Dendritic cell treated with granulocyte-macrophage colony-stimulating factor and Interleukin-4, amounts not matched to agents 40 ng/mL and 50 ng/mL, for 4 days (primary cell): ENCODE measurements around the gene CHIA.
"Not testable (repeated sequence)": the region's sequence is repeated elsewhere in the genome, so short reads cannot be mapped to it uniquely, and the experiment has no call there.

ENCODE experiments used
- H3K27ac Mint-ChIP-seq: one replicate; pipeline ENCODE4 v1.8.0; 2022; ENCODE audit warnings: mild to moderate bottlenecking, mixed read lengths
- H3K27me3 Mint-ChIP-seq: one replicate; pipeline ENCODE4 v1.8.0; 2022; ENCODE audit warnings: mild to moderate bottlenecking, mixed read lengths
- H3K36me3 Mint-ChIP-seq: one replicate; pipeline ENCODE4 v1.8.0; 2022; ENCODE audit warnings: low read depth, mixed read lengths
- H3K4me1 Mint-ChIP-seq: one replicate; pipeline ENCODE4 v1.8.0; 2022; ENCODE audit warnings: low read depth, mixed read lengths
- H3K4me3 Mint-ChIP-seq: one replicate; pipeline ENCODE4 v1.8.0; 2022; ENCODE audit warnings: mild to moderate bottlenecking, moderate library complexity, mixed read lengths
- H3K9me3 Mint-ChIP-seq: one replicate; pipeline ENCODE4 v1.8.0; 2022; ENCODE audit warnings: mixed read lengths
- intact Hi-C: fragments of 100-400 bp; cut with micrococcal nuclease; formaldehyde crosslinking; loops from one replicate; pipeline ENCODE4 v1.15.0; 2022

CHIA gene

DNA sequence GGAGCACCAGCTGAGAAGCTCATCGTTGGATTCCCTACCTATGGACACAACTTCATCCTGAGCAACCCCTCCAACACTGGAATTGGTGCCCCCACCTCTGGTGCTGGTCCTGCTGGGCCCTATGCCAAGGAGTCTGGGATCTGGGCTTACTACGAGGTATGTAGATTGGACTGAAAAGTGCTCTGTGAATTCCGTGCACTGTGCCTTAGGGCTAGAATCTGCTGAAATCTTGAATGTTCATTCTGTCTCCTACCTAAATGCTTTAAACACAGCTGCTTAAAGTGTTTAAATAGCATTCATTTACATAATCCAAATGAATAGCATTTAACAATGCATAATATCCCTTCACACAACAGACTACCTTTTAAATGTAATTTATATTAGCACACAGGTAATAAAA is 27.9 kb downstream of the CHIA start:
- no peaks in the 10 kb centered on the region for H3K4me1 Mint-ChIP-seq
- intact Hi-C loops, result no loop called here
- H3K27ac Mint-ChIP-seq, result no peak overlapping the region
- H3K36me3 Mint-ChIP-seq, result no peaks in the 10 kb centered on the region
- no peak overlapping the region for H3K4me3 Mint-ChIP-seq
- peaks cover 10% of the 10 kb centered on the region for H3K27me3 Mint-ChIP-seq
- no peaks in the 10 kb centered on the region for H3K9me3 Mint-ChIP-seq

DNA sequence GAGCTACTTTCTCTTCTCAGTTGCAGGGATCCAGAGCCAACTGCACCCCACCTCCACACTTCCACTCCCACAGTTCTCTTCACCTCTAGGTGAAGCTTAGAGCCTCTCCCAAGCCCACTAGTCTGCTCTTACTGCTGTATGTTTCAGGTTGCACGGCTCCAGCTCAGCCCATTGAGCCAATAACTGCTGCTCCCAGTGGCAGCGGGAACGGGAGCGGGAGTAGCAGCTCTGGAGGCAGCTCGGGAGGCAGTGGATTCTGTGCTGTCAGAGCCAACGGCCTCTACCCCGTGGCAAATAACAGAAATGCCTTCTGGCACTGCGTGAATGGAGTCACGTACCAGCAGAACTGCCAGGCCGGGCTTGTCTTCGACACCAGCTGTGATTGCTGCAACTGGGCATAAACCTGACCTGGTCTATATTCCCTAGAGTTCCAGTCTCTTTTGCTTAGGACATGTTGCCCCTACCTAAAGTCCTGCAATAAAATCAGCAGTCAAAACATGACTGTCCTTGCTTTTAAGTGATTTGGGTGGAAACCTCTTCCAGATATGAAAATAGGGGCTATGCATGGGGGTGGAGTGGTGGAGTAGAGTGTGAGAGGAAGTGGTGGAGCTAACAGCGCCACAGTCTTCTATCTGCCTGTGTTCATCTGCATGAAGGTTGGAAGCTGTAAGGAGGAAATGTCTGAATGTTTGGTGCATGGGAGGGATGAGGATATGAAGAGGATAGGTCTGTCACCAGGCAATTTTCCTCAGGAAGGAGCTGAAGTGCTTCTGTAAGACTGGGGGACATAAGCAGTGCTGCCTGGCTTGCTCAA is 29.6 kb downstream of the CHIA start:
- intact Hi-C loops, result no loop called here
- Mint-ChIP-seq H3K4me3 (no peak overlapping the region), H3K9me3 (no peaks in the 10 kb centered on the region), H3K36me3 (no peaks in the 10 kb centered on the region), H3K27me3 (peaks cover 6% of the 10 kb centered on the region), H3K27ac (no peak overlapping the region), H3K4me1 (no peaks in the 10 kb centered on the region)

DNA sequence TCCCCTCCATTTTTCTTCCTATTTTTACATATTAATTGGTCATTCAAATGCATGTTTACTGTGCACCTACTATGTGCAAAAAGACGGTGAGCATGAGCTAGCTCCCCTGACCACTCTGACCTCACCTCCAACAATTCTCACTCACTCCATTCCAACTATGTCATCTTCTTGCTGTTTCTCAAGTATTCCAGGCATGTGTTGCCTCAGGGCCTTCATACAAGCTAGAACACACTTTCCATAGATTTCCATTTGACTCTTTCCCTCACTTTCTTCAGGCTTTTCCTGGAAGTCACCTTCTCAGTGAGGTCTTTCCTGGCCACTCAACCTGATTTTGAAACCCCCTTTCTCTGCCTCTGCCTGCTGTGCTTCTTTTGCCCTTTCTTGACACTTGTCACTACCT is 32.6 kb downstream of the CHIA start:
- H3K27me3 Mint-ChIP-seq, result peaks cover 14% of the 10 kb centered on the region
- intact Hi-C loops, result no loop called here
- H3K27ac Mint-ChIP-seq, result no peak overlapping the region
- H3K36me3 Mint-ChIP-seq, result no peaks in the 10 kb centered on the region
- no peaks in the 10 kb centered on the region for H3K4me1 Mint-ChIP-seq
- H3K4me3 Mint-ChIP-seq, result no peak overlapping the region
- H3K9me3 Mint-ChIP-seq, result peaks cover 7% of the 10 kb centered on the region

DNA sequence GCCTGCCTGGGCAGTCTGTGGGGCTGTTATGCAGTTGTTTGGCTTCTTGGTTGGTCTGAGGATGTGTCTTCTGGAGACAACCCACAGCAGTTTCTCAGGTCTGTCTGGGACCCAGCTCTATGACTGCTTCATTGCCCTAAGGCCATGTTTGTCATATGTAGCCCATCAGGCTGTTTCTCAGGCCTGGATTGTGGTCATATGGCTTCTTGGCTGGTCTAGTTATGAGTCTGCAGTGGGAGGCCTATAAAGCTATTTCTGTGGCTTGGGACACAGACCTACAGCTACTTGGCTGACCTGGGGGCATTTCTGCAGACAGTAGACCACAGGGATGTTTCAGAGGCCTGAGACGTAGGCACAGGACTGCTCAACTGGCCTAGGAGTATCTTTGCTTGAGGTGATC is 41.5 kb downstream of the CHIA start:
- no peak overlapping the region for H3K4me3 Mint-ChIP-seq
- intact Hi-C loops, result no loop called here
- H3K36me3 Mint-ChIP-seq, result no peaks in the 10 kb centered on the region
- peaks cover 15% of the 10 kb centered on the region for H3K27me3 Mint-ChIP-seq
- H3K4me1 Mint-ChIP-seq, result no peaks in the 10 kb centered on the region
- peaks cover 42% of the 10 kb centered on the region for H3K9me3 Mint-ChIP-seq
- no peak overlapping the region for H3K27ac Mint-ChIP-seq

DNA sequence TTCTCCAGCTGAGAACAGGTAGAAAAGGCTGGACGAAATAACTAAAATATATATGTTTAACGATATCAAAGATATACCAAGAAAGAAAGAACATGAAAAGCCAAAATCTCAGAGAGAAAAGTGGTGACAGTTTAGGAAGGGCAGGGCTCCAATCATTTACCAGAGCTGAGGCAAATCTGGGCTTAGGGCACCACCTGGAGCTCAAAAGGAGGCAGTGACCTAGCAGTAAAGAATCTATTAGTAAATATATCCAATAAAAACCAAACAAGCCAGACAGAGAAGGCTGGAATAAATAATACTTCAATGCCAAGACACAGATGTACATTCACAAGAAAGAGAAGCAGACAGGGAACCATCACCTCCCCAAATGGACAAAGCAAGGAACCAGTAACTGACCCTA is 43.5 kb downstream of the CHIA start:
- no peaks in the 10 kb centered on the region for H3K4me1 Mint-ChIP-seq
- no peak overlapping the region for H3K27ac Mint-ChIP-seq
- H3K27me3 Mint-ChIP-seq, result peaks cover 3% of the 10 kb centered on the region
- H3K36me3 Mint-ChIP-seq, result no peaks in the 10 kb centered on the region
- intact Hi-C loops, result no loop called here
- peaks cover 34% of the 10 kb centered on the region for H3K9me3 Mint-ChIP-seq
- H3K4me3 Mint-ChIP-seq, result no peak overlapping the region

DNA sequence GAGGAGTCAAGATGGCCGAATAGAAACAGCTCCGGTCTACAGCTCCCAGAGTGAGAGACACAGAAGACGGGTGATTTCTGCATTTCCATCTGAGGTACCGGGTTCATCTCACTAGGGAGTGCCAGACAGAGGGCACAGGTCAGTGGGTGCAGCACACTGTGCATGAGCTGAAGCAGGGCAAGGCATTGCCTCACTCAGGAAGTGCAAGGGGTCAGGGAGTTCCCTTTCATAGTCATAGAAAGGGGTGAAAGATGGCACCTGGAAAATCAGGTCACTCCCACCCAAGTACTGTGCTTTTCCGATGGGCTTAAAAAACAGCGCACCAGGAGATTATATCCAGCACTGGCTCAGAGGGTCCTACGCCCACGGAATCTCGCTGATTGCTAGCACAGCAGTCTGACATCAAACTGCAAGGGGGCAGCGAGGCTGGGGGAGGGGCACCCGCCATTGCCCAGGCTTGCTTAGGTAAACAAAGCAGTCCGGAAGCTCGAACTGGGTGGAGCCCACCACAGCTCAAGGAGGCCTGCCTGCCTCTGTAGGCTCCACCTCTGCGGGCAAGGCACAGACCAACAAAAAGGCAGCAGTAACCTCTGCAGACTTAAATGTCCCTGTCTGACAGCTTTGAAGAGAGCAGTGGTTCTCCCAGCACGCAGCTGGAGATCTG is 44.7 kb downstream of the CHIA start:
- intact Hi-C loops, H3K27me3 Mint-ChIP-seq, H3K4me1 Mint-ChIP-seq, H3K27ac Mint-ChIP-seq, H3K36me3 Mint-ChIP-seq, H3K4me3 Mint-ChIP-seq: not testable (repeated sequence)
- H3K9me3 Mint-ChIP-seq, result peaks cover 23% of the 10 kb centered on the region

DNA sequence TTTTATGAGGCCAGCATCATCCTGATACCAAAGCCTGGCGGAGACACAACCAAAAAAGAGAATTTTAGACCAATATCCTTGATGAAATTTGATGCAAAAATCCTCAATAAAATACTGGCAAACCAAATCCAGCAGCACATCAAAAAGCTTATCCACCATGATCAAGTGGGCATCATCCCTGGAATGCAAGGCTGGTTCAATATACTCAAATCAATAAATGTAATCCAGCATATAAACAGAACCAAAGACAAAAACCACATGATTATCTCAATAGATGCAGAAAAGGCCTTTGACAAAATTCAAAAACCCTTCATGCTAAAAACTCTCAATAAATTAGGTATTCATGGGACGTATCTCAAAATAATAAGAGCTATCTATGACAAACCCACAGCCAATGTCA is 48.2 kb downstream of the CHIA start:
- H3K36me3 Mint-ChIP-seq, H3K4me1 Mint-ChIP-seq, H3K4me3 Mint-ChIP-seq, H3K27ac Mint-ChIP-seq, H3K9me3 Mint-ChIP-seq, intact Hi-C loops, H3K27me3 Mint-ChIP-seq: not testable (repeated sequence)

DNA sequence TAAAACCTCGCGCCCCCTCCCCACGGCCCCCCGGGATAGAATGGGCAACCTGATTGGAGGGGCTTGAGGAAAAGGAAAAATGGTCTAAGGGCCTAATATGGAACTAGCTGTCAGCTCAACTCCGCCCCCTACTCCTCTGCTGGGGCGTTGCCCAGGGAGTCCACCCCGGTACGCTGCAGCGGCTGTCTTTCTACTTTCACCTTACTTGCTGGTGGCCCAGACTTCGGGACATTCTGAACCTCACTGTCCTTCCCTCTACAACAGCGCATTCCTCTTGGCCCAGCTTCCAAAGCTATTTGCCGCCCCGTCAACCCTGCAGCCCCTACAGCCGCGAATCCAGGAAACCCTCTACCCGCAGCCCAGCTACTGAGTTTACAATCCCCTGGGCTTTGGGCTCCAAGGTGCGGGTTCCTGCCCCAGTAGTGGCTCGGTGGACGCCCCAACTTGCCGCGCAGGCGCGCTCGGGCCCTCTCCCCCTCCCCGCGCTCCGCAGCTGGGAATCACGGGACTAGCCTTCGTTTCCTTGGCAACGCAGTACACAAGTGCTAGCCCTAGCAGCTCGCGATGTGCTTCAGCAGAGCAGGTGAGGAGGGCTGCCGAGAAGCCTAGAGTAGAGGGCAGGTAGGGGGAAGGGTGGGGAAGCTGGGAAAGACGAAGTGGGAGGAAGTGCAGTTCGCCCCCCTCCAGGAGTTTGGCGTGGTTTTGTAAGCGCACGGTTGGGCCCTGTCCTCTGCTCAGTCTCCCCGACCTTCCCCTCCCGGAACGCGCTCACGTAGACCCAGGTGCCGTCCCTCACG is 55.6 kb downstream of the CHIA start:
- Mint-ChIP-seq H3K4me1 (peaks cover 17% of the 10 kb centered on the region), H3K27me3 (peaks cover 34% of the 10 kb centered on the region), H3K27ac (peak overlapping the region; percentile 82), H3K4me3 (peak overlapping the region; percentile 82), H3K36me3 (no peaks in the 10 kb centered on the region), H3K9me3 (no peaks in the 10 kb centered on the region)
- intact Hi-C loops, result loop anchor here (10.0 kb wide), 1 partner anchor 131 kb away; no protein-coding TSS in a partner anchor

DNA sequence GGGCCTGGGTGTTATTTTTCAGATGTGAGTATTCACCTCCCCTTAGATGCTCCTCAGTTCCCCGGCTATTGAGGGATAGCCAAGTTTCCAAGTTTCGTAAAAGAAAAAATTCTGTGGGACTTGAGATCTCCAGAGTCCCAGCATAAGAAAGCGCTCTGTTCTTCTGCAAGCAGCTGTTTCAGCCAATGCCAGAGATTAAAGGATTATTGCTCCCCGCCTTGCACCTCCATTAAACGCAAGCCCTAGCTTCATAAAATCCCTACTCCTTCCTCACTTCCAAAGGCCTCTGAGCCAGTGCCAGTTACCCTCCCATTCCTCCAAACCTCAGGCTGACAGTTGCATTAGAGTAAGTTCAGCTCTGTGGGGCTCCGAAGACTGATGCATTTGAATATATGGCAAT is 56.4 kb downstream of the CHIA start:
- intact Hi-C loops, result loop anchor here (10.0 kb wide), 1 partner anchor 132 kb away; no protein-coding TSS in a partner anchor
- peak overlapping the region; percentile 82 for H3K4me3 Mint-ChIP-seq
- H3K36me3 Mint-ChIP-seq, result no peaks in the 10 kb centered on the region
- no peaks in the 10 kb centered on the region for H3K9me3 Mint-ChIP-seq
- H3K4me1 Mint-ChIP-seq, result peaks cover 17% of the 10 kb centered on the region
- peaks cover 34% of the 10 kb centered on the region for H3K27me3 Mint-ChIP-seq
- H3K27ac Mint-ChIP-seq, result peak overlapping the region; percentile 82

DNA sequence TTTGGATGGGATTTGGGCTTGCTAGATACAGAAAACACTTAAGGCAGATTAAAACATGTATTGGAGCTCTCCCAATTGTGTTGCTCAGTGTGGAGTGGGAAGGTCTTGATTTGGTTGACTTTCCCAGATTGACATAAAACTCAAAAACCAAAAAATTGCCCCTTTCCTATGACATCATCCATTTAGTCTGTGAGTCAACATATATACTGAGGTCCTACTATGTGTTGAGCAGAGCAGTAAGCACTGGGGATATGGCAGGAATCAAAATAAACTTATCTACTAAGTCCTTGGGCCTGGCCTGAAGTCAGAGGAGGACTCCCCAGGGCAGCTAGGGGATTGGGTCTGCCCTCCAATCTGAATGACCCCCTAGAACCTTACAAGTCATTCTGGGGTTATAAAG is 61.0 kb downstream of the CHIA start:
- H3K9me3 Mint-ChIP-seq, result no peaks in the 10 kb centered on the region
- H3K27ac Mint-ChIP-seq, result no peak overlapping the region
- H3K4me1 Mint-ChIP-seq, result peaks cover 7% of the 10 kb centered on the region
- H3K36me3 Mint-ChIP-seq, result no peaks in the 10 kb centered on the region
- H3K4me3 Mint-ChIP-seq, result no peak overlapping the region
- H3K27me3 Mint-ChIP-seq, result peaks cover 18% of the 10 kb centered on the region
- intact Hi-C loops, result no loop called here

DNA sequence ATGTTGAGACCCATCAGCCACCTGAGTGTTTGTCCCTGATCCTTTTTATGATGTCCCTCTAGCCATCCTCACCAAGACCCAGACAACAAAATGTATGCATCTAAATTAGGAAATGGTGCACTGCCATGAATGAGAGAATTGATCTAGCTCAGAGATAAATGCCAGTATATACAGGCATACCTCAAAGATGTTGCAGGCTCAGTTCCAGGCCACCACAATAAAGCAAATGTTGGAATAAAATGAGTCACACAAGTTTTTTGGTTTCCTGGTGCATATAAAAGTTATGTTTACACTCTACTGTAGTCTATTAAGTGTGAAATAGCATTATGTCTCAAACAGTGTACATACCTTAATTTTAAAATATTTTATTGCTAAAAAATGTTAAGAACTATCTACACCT is 63.9 kb downstream of the CHIA start:
- H3K27ac Mint-ChIP-seq, result no peak overlapping the region
- peaks cover 3% of the 10 kb centered on the region for H3K27me3 Mint-ChIP-seq
- intact Hi-C loops, result no loop called here
- no peaks in the 10 kb centered on the region for H3K9me3 Mint-ChIP-seq
- H3K4me1 Mint-ChIP-seq, result no peaks in the 10 kb centered on the region
- no peaks in the 10 kb centered on the region for H3K36me3 Mint-ChIP-seq
- H3K4me3 Mint-ChIP-seq, result no peak overlapping the region

DNA sequence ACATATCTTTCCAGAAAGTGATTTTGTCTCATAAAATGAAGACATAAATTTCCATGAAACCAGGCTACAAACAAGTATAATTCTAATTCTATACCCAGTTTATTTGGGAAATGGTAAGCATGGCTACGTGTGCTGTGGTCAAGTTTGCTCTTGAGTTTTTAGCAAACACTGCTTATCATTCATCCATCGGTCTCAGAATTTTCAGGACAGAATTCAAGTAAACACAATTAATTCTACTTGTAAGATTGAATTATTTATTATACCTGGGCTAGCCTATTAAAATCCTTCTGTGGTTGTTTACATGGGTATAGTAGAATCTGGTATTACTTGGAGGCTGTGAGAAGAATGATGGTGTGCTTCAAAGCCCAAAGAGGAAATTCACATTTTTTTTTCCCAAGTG is 68.3 kb downstream of the CHIA start:
- H3K9me3 Mint-ChIP-seq, result no peaks in the 10 kb centered on the region
- H3K27me3 Mint-ChIP-seq, result no peaks in the 10 kb centered on the region
- H3K4me3 Mint-ChIP-seq, result no peak overlapping the region
- H3K27ac Mint-ChIP-seq, result no peak overlapping the region
- H3K4me1 Mint-ChIP-seq, result no peaks in the 10 kb centered on the region
- intact Hi-C loops, result no loop called here
- no peaks in the 10 kb centered on the region for H3K36me3 Mint-ChIP-seq

DNA sequence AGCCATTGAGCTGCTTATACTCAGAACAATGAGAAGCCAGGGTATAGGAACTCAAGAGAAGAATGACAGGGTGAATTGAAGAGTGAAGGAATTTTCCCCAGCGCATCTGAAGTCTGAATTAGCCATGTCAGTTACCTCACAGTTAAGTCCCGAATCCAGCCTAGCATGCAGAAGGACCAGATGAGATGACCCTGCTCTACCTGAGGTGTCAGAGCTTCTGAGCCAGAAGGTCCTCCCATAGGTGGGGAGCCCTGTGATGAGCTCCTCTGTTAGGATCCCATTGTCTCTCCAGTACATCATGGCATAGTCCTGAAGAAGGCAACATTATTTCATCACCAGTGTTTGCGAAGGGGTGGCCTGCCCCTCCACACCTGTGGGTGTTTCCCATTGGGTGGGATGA is 68.7 kb downstream of the CHIA start:
- intact Hi-C loops, result no loop called here
- no peaks in the 10 kb centered on the region for H3K4me1 Mint-ChIP-seq
- H3K27ac Mint-ChIP-seq, result no peak overlapping the region
- H3K9me3 Mint-ChIP-seq, result no peaks in the 10 kb centered on the region
- no peaks in the 10 kb centered on the region for H3K36me3 Mint-ChIP-seq
- no peaks in the 10 kb centered on the region for H3K27me3 Mint-ChIP-seq
- no peak overlapping the region for H3K4me3 Mint-ChIP-seq

DNA sequence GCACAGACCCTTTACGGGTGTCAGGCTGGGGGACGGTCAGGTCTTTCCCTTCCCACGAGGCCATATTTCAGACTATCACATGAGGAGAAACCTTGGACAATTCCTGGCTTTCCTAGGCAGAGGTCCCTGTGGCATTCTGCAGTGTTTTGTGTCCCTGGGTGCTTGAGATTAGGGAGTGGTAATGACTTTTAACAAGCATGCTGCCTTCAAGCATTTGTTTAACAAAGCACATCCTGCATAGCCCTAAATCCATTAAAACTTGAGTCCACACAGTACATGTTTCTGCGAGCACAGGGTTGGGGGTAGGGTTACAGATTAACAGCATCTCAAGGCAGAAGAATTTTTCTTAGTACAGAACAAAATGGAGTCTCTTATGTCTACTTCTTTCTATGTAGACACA is 69.6 kb downstream of the CHIA start:
- H3K36me3 Mint-ChIP-seq, H3K9me3 Mint-ChIP-seq, intact Hi-C loops, H3K4me3 Mint-ChIP-seq, H3K4me1 Mint-ChIP-seq, H3K27ac Mint-ChIP-seq, H3K27me3 Mint-ChIP-seq: not testable (repeated sequence)
